PFSK-1 (cell line): ENCODE measurements around the gene VWA5B2.

ENCODE experiments used
- FOXP2 ChIP-seq: optimal IDR thresholded peaks from 2 replicates; pipeline ENCODE3; 2011; ENCODE audit warnings: borderline replicate concordance, control low read depth, inconsistent platforms; ENCODE audit not compliant: insufficient read depth; ENCODE audit errors: extremely low read length, extremely low read depth
- POLR2AphosphoS5 ChIP-seq: IDR thresholded peaks from 2 replicates; pipeline ENCODE4 v1.6.1; 2012; ENCODE audit warnings: low read depth, mild to moderate bottlenecking, control low read depth, low read length, moderate library complexity
- REST ChIP-seq, 2 experiments: IDR thresholded peaks; 2 replicates each; pipeline versions ENCODE4 v1.6.1 to v1.8.0; 2011 to 2012; ENCODE audit warnings: low read depth in 2 of 2, low read length in 2 of 2, control low read depth in 1 of 2, inconsistent platforms in 1 of 2, mild to moderate bottlenecking in 1 of 2, moderate library complexity in 1 of 2; ENCODE audit not compliant: insufficient read depth in 1 of 2
- SIN3A ChIP-seq: IDR thresholded peaks from 2 replicates; pipeline ENCODE4 v1.6.1; 2012; ENCODE audit warnings: mild to moderate bottlenecking, low read length, moderate library complexity, borderline replicate concordance; ENCODE audit not compliant: insufficient read depth
- TAF1 ChIP-seq: IDR thresholded peaks from 2 replicates; pipeline ENCODE4 v1.6.1; 2012; ENCODE audit warnings: low read length, control low read depth, borderline replicate concordance; ENCODE audit not compliant: insufficient read depth

VWA5B2 gene

GRCh38 chr3:184193991-184194539, 35.3 kb upstream of the VWA5B2 start:
- TF ChIP-seq REST (IDR thresholded peaks at IDR 0.05; ENCODE audit: insufficient read depth in 1 of 2, low read depth in 2 of 2, low read length in 2 of 2) (no peak), FOXP2 (no peak)

GRCh38 chr3:184196536-184196935, 32.8 kb upstream of the VWA5B2 start:
- TF ChIP-seq FOXP2 (no peak), REST (IDR thresholded peaks at IDR 0.05; ENCODE audit: insufficient read depth in 1 of 2, low read depth in 2 of 2, low read length in 2 of 2) (no peak), SIN3A (no peak), TAF1 (no peak), POLR2AphosphoS5 (no peak)

- no peak for TF ChIP-seq SIN3A
- TF ChIP-seq FOXP2 = no peak
These were observed 30.9 kb upstream of the VWA5B2 start for GRCh38 chr3:184198509-184198908.

GRCh38 chr3:184200825-184201224, 28.6 kb upstream of the VWA5B2 start:
- no peak for TF ChIP-seq FOXP2
- TF ChIP-seq TAF1 = no peak
- TF ChIP-seq POLR2AphosphoS5 = no peak
- no peak for TF ChIP-seq REST (IDR thresholded peaks at IDR 0.05; ENCODE audit: insufficient read depth in 1 of 2, low read depth in 2 of 2, low read length in 2 of 2)
- TF ChIP-seq SIN3A = no peak

GRCh38 chr3:184203526-184203925, 25.9 kb upstream of the VWA5B2 start:
- no peak for TF ChIP-seq SIN3A

GRCh38 chr3:184209146-184209923, 20.1 kb upstream of the VWA5B2 start:
- no peak for TF ChIP-seq SIN3A
- no peak for TF ChIP-seq TAF1
- TF ChIP-seq FOXP2 = no peak
- TF ChIP-seq POLR2AphosphoS5 = no peak
- no peak for TF ChIP-seq REST (IDR thresholded peaks at IDR 0.05; ENCODE audit: insufficient read depth in 1 of 2, low read depth in 2 of 2, low read length in 2 of 2)
